HG03175 (cell line): ENCODE results near the gene PDGFRB.
"Not testable (repeated sequence)": the region's sequence is repeated elsewhere in the genome, so short reads cannot be mapped to it uniquely, and the experiment has no call there.

Experiments
- ATAC-seq: cut with Tn5 transposase; IDR thresholded peaks from one replicate; pipeline ENCODE4 v1.9.1; 2021; ENCODE audit warnings: mild to moderate bottlenecking, moderate library complexity; ENCODE audit not compliant: unreplicated experiment

PDGFRB gene

GRCh38 chr5:150092159-150092787 is 63.4 kb downstream of the PDGFRB start:
- no peak for ATAC-seq

DNA sequence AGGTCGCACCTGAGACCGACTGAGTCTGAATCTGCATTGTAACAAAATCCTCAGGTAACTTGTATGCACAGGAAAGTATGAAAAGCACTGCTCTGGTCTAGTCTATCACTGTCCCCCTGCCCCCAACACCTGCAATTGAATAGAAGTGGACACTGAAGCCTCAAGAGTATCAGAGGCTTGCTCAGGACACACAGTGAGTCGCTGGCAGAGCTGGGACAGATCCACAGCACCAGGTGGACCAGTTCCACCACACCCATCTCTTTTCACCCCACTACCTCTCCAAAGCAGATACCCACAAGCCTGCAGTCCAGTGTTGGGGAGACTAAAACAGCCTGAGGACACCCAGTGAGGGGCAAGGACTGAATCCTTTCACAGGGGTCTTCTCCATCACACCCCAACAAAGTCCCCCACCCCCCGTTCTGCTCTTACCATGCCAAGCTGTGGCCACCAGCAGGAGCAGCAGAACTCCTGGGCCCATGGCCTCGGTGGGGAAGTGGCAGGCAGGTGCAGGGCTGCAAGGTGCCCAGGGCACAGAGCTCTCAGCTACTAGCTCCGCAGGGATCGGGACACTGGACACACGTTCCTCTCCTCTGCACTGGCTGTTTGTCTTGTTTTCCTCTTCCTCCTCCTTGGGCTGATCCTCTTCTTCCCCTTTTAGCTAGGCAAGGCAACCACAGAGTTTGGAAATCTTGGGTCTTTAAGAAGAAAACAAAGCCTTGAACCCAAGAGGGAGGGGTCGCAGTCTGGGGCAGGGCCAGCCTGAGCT is 69.5 kb downstream of the PDGFRB start, which contains the start of gene CSF1R:
TSS of gene CSF1R (minus strand) at position 605 of the 766 bp plus-strand sequence. CDS start at position 478, 127 bp downstream.
- ATAC-seq = no peak

DNA sequence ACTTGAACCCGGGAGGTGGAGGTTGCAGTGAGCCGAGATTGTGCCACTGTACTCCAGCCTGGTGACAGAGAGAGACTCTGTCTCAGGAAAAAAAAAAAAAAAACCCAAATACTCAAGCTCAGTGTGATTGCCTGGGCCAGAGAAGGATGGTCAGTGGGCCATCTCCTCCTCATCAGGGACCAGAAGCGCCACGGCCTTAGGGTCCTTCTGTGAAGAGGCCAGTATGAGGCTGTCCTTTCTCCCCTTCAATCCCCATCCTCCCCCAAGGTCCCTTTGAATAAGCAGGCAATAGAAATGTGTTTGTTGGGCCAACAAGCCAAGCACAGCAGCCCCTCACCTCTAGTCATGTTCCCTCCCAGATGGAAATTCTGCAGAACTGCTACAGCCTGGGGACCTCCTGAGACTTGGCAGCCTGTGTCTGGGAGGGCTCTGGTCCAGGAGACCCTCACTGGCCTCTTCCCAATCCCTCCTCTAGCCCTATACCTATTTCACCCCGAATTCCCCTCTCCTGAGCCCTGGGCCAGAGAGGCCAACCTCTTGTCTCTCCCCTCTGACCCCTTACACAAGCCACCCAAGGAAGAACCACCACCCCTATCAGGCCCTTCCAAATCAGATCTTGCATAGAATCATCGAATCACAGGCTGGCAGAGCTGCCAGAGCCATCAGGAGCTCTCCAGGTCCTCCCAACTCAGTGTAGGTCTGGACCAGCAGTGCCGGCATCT is 70.3 kb downstream of the PDGFRB start:
- ATAC-seq = no peak

DNA sequence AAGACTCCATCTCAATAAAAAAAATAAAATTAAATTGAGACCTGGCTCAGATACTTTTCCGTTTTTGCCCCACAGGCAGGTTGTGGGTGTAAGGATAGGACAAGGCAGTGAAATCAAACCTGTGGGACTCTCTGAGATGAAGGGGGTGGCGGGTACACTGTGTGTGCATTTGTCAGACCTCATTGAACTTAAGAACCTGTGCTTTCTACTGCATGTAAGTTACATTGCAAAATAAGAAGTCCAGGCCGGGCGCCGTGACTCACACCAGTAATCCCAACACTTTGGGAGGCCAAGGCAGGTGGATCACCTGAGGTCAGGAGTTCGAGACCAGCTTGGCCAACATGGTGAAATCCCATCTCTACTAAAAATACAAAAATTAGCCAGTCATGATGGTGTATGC is 70.9 kb downstream of the PDGFRB start:
- ATAC-seq = not testable (repeated sequence)

- no peak for ATAC-seq
These were observed 72.8 kb downstream of the PDGFRB start for GRCh38 chr5:150082889-150083288.

GRCh38 chr5:150082374-150082773 is 73.3 kb downstream of the PDGFRB start:
- ATAC-seq = peak; percentile 18

- ATAC-seq = peak; percentile 71
These were observed 73.9 kb downstream of the PDGFRB start for GRCh38 chr5:150081541-150082283.

DNA sequence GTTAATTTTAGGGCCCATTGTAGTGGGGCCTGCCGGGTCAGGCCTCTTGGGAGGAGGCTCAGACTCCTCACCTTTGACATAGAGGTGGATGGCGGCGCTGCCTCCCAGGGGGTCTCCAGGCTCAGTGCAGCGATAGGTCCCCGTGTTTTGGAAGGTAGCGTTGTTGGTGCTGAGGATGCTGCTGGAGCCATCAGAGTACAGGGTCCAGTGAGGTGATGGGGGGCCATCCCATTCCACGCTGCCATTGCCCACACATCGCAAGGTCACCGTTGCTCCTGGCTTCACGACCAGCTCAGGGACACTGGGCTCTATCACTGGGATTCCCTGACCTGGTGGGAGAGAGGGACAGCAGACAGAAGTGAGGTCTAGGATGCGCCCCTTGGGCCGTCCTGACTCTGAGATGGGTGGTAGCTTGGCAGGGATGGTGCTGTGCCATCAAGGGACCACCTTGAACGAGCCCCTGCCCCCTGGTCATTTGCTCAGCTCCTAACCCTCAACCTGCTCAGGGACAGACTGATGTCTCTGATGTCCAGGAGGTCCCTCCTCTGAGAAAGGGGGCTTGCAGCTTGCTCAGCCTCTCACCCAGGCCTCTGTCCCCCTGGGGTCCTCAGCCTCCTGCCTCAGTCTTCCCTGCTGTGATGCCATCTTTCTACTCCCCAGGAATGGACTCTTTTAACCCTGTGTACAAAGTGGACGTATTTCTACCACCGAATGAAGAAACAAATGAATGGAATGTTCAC is 74.8 kb downstream of the PDGFRB start:
- ATAC-seq = no peak

- ATAC-seq = no peak
These were observed 75.7 kb downstream of the PDGFRB start for GRCh38 chr5:150079909-150080461.

DNA sequence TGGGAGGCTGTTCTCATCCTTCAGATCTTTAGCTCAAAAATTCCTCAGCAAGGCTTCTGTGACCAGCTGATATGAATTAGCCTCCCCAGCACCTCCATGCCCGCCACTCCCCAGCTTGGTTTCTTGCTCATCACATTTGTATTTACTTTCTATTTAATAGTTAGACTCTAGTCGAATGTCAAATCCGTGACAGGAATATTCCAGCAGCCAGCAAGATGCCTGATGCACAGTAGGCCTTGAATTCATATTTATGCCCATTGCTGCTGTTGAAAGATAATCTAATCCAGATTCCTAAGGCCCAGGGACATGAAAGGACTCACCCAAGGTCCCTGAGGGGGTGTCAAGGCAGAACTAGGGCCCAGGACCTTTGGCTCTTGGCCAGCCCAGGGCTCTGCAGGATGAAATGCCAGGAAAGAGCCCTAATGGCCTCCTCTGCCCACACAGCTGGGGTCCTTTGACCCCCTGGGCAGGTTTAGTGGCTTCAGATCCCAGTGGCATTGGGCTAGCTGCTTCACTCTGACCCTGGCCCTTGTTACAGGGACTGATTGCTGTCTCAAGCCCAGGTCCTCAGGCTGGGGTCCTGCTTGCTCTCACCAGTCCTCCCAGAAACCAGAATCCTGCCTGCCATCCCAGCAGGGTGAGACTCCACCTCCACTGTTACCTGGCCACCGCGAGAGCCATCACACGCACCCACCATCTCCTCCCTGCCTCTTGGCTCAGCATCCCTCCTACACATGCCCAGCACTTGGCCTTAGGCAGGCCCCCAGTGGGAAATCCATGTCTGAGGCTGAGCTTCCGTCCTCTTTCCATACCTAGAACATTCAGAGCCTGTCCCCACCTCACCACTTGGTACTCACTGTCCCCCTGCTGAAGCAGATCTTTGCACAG is 76.6 kb downstream of the PDGFRB start:
- ATAC-seq = no peak

GRCh38 chr5:150077996-150078801 is 77.4 kb downstream of the PDGFRB start:
- ATAC-seq = no peak

GRCh38 chr5:150077060-150077459 is 78.6 kb downstream of the PDGFRB start:
- no peak for ATAC-seq

- no peak for ATAC-seq
These were observed 79.8 kb downstream of the PDGFRB start for GRCh38 chr5:150075806-150076205.

GRCh38 chr5:150075233-150075632 is 80.4 kb downstream of the PDGFRB start:
- no peak for ATAC-seq

DNA sequence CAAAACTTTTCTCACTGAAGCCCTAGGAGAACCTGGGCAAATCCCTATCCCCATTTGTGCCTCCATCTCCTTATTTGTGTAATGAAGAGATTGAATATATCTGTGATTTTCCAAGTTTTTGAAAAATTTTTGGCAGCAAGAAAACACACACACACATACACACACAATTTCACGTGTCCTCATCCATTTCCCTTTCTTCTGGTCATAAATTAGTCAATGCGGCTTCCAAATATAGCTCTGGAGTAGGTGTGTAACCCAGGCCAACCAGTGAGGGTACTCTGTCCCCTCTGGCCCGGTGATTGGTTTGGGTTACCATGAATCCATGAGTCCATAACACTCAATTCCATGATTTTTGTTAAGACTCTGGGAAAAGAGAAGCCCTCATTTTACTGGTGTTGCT is 82.0 kb downstream of the PDGFRB start:
- no peak for ATAC-seq

GRCh38 chr5:150073086-150073625 is 82.5 kb downstream of the PDGFRB start:
- no peak for ATAC-seq

- ATAC-seq = no peak
These were observed 84.8 kb downstream of the PDGFRB start for GRCh38 chr5:150070821-150071220.
